HG03039 (cell line): ENCODE measurements around the gene GPX8.
A peak's percentile ranks its signal among the peaks of the same experiment; 100 is the strongest.

Source experiments
- ATAC-seq: cut with Tn5 transposase; IDR thresholded peaks from one replicate; pipeline ENCODE4 v1.9.1; 2021; ENCODE audit warnings: mild to moderate bottlenecking, moderate library complexity; ENCODE audit not compliant: unreplicated experiment

The GPX8 gene

DNA sequence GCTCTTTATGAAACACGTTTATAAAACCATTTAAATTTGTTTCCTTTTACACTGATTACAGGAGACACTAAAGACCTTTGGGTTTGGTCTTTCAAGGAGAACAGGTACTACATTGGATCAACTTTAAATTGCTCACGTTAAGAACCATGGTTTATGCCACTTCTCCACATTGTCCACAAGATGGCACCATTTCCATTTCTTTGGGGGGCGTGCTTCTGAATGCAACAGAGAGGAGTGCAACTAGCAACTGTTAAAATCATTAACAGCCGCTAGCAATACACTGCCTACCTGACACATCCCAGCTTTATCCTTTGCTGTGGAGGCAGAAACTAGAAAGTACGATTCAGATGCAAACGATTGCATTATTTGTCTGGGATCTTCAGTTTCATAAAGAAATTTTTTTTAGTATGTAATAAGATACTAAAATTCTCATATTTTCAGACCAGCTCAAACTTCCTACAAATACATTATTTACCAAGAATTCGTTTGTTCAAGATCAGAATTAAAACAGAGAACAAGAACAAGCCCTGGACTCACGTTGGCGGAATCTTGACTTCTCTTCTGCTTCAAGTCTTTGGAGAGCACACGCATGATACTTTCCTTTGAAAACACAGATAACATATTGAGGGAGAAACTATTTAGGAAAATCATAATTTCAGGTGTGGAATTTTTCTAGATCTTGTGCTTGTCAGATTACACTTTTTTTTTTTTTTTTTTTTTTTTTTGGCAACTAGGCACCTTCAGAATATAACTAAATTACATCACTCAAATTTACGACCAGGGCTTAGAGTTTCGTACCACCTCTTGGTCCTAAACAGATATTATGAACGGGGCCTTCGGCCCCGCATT lies 12.3 kb downstream of the GPX8 start:
- peak; percentile 45 for ATAC-seq

DNA sequence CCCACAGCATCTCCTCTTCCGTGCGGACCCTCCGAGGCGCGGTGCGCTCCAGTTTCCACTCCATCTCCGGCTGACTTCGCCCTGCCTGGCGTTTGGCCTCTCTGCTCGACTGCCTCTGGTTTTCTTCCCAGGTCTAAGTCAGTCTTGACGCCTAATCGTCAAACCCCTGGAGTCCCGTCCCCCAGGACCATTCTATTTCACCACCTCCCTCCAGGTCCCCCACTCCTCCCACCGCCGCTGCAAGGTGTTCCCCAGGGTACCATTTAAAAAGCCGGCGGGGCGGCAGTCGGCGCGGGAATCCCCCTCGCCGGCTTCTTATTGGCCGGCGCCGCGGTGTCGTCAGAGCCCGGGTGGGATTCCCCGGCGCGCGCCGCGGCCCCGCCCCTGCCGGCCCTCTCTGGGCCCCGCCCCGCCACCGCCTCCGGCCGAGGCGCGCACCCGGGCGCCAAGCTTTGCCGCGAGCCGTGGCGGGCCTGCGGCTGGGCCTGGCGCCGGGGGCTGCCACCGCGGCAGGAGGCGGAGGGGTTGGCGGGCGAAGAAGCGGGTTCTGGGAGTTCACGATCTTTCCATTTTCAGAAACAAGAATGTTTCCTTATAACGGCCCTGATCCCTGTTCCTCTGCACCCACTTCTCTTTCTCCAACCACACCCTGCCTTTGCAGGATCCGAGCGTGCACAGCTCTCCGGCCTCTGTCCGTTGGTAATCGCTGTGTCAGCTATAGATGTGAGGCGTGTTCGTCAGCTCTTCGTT lies 13.1 kb downstream of the GPX8 start, which contains the start of gene CDC20B:
Gene CDC20B, minus strand, starts transcription at position 241 of the 750 bp plus-strand sequence. Its CDS starts 177 bp downstream, at position 64.
- ATAC-seq = peak; percentile 86

DNA sequence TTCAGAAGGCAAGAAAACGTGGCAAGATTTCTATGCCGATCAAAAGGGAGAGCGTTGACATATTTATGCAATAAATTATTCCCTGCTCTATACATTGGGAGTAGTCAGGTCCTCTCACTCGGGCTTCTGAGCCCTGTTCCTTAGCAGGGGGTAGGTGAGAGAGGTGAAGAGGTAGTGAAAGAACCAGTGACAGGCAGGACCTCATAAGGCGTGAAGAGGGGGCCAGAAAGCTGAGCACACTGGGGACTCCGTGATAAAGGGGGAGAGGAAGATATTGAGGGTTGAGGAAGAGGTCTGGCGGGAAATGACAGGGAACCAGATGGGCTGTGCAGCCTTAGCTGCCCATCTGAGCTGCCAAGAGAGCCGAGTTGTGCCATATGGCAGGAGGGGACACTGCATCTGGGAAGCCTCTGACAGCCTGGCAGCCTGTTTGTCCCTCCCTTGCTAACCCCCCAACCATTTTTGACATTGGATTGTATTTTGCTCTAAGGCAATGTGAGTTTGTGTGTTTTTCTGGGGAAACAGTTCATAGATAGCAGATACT lies 13.8 kb downstream of the GPX8 start:
- peak; percentile 4 for ATAC-seq

DNA sequence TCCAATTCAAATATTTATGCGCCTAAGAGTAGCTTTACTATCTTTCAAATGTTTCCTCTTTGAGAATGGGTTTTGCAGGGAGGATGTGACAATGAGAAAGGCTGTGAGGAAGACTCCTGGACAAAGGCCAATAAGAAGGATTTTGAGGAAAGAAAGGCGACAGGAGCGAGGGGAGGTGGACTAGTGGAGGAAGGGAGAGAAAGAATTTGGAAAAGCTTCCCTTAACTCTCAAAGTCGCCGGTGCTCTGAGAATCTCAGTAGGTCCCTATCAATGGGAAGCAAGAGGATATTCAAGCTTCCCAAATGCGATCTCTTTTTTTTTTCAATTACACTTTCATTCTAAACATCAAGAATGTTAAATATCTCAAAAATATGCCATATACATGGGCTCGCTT lies 15.8 kb downstream of the GPX8 start:
- ATAC-seq = no peak

DNA sequence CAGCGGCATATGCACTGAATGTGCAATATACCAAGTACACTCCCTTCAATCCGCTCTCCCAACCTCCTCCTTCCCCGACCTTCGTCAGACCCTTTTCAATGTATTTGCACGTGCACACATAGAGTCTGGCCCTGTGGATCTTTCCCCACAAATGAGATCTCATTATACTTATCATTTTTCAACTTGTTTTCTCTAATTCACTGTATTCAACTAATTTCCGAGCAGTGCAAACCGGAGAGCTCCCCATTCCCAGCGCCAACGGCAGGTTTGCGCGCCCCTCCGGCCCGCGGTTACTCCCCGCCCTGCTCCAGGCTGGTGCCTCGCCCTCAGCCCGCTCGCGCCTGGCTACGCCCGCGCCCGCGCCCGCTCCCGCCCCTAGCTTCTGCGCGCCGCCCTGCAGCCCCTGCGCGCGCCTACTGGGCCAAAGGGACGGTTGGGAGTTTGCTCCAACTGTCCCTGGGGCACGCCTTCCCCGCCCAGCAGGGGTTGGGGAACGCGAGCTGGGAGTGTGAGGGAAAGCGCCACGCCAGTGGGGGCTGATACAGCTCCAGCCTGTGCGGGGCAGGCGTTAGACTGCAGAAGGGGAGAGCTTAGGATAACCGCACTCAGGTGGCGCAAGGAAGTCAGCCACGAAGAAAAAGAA lies 16.3 kb downstream of the GPX8 start:
- ATAC-seq = no peak

DNA sequence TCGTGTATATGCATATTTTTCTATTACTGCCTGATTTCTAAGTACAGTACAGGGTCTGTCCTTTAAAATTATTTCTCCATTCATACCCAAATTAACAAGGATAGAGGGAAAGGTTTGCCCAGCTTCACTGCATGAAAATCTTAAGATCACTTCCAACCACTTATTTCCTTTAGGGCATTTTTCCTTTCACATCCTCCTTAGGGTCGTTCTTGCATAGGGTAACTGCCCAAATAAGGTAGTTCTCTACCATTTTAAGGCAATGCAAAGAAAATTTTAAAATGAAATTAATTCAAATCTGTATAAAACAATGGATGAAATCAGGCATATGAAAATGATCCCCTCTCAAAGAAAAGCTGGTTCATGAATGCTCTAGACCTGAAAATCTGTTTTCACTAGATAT lies 17.1 kb downstream of the GPX8 start:
- ATAC-seq = no peak

DNA sequence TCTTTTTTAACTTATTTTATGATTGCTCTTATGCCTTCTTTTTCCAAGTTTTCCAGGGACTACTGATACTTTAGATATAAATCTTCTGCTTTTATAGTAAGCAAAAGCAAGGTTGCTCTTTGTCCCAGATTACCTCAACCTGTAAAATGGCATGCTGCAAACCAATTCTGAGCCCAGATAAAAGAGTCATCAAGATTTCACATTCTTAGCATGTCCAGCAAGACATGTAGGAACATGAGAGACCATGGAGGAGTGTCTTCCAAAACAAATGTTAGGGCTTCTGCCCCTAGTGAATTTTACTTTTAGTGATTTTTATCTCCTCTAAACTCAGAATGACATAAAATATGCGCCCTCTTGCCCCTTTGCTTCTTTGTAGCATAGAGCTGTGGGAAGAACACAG lies 20.0 kb downstream of the GPX8 start:
- ATAC-seq = no peak

DNA sequence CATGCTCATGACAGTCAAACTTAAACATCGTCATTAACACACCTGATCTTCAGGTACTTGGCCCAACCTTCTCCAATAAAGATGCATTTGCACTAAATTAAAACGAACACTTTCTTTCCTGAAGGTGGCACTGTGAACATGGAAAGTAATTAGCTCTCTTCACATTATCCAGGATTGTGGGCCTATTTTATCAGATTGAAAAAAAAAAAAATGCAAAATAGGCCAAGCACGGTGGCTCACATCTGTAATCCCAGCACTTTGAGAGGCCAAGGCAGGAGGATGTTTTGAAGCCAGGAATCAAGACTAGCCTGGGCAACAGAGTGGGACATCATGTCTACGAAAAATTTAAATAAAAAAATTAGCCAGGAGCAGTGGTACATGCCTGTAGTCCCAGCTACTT lies 27.4 kb downstream of the GPX8 start:
- no peak for ATAC-seq

DNA sequence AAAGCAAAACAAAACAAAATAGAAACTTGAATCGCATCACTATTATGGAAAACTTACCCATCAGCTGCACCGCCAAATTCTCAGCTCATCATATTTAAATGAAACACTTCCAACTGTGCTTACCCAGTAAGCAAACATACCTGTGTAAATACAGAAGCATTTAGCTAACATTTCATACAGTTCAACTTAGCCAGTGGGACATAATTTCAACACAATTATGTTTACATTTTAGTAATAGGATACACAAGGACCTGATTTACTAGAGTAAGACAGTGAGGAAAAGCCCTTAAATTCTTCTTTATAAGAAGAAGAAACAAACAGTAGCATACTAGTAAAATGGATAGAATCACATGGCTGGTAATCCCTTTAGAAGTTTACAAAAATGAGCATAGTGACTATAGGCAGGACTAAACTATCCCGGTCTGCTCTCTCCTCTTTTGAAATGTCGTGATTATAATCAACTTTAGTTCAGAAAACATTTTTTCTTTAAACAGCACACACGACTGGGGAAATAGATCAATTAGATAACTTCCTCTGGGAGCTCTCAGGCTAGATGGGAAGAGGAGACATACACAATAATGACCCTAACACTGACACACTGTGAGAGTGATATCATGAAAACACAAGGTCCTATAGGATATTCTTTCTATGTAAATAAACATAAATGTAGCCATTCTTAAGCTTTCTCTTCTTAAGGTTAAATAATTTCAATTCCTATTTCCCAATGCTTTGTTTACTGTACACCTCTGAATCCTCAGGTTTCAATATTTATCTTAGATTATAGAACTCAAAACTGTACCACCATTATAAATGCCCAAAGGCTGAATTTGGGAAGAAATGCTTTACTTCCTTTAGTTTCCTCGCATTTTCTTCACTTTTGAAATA lies 28.9 kb downstream of the GPX8 start:
- no peak for ATAC-seq

DNA sequence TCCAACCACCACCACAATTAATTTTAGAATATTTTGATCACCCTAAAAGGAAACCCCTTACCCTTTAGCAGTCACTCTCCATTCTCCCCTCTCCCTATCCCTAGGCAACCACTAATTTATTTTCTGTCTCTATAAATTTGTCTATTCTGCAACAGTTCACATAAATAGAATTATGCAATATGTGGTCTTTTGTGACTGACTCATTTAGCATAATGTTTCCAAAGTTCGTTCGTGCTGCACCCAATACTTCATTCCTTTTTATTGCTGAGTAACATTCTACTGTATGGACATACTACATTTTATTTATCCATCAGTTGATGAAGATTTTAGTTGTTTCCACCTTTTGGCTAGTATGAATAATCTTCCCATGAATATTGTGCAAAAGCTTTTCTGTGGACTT lies 31.2 kb downstream of the GPX8 start:
- no peak for ATAC-seq

DNA sequence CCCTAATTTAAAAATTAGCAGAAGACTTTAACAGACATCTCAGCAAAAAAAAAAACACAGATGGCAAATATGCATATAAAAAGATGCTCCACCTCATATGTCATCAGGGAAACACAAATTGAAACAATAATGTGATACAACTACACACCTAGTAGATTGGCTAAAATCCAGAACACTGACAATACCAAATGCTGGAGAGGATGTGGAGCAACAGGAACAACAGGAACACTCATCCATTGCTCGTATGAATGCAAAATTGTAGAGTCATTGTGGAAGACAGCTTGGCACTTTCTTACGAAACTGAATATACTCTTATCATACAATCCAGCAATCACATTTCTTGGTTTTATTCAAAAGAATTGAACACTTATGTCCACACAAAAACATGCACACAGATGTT lies 45.0 kb downstream of the GPX8 start:
- ATAC-seq = no peak

DNA sequence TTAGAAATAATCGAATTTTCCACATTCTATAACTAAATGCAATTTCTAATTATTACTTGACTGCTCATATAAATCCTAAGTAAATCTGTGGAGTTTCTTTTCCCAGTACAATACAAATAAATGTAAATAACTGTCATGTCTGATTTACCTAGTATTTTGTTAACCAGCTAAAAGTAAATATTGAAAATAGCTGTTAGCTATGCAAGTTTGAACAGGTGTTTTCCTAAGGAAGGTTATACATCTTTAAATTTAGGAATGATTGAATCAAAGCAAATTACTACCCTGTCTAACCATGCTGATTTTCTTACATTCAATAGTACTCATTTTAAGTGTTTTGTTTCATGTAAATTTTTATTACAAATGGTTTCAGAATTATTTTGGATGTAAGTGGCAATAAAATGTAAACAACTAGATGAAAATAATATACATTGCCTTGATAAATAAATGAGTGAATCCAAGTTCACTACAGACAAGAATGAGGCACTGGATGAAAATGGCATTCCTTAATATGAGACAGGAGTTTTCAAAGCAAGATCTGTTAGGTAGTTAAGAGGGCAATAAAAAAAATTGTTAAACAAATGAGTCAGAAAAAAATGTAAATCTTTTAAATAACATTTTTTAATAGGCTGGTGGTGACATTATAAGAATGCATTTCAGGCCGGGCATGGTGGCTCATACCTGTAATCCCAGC lies 51.4 kb downstream of the GPX8 start:
- no peak for ATAC-seq
